ENCODE data around the gene VAMP3.
"Not testable (repeated sequence)": the region's sequence is repeated elsewhere in the genome, so short reads cannot be mapped to it uniquely, and the experiment has no call there.

GRCh38 chr1:7791027-7791426 is 19.9 kb downstream of the VAMP3 start:
- not testable (repeated sequence) for TF ChIP-seq CTCF (optimal IDR thresholded peaks at IDR 0.05 in 1 of 3, IDR thresholded peaks at IDR 0.05 in 1 of 3, conservative IDR thresholded peaks at IDR 0.05 in 1 of 3; ENCODE audit: extremely low read depth in 1 of 3, insufficient read depth in 2 of 3, low read length in 3 of 3); EZH2 (IDR thresholded peaks at IDR 0.05; ENCODE audit: low read length)
